Measurements from ENCODE around the gene C1orf174.
A peak's percentile ranks its signal among the peaks of the same experiment; 100 is the strongest.

C1orf174 gene

DNA sequence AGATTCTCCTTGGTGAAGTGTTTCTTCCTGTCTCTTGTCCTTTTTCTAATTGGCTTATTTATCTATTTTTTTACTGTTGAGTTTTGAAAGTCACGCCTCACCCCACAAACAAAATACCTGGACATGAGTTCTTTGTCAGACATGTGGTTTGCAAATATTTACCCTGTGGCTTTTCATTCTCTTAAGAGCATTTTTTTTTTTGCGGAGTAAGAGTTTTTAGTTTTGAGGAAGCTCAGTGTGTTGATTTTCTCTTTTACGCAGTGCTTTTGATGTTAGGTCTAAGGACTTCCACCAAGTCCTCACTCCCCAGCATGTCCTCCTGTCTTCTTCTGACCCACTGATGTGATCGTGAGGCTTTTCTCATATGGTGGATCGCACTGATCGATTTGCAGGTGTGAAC is 35.2 kb downstream of the C1orf174 start:
- DNase-seq = no peak

GRCh38 chr1:3863231-3863935 is 36.7 kb downstream of the C1orf174 start:
- no peak for DNase-seq

- no peak for DNase-seq
Measured at GRCh38 chr1:3858231-3858981, 41.7 kb downstream of the C1orf174 start.

DNA sequence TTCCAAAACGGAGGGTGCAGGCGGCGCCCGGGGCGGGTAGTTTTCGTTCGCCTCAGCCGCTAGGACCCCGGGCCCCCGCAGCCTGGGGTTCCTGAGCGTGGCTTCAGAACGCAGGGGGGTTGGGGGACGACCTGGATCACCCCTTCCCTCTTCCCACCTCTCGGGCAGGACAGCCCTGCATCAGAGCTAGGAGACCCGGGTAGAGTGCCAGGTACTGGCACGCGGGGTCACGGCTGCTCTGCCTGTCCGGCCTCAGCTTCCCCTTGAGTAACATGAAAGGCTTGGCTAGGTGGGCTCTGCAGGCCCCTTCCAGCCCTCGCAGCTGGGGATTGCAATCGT is 42.3 kb downstream of the C1orf174 start:
- no peak for DNase-seq

GRCh38 chr1:3856923-3857790 is 42.9 kb downstream of the C1orf174 start, which contains the start of the genes CEP104 and DFFB:
Gene CEP104 (minus strand): TSS chr1:3857211. CDS start chr1:3852407, 4,804 bp downstream.
Gene DFFB (plus strand): TSS chr1:3857476. CDS start chr1:3857604, 128 bp downstream.
- peak; percentile 99 for DNase-seq

GRCh38 chr1:3852711-3853485 is 47.2 kb downstream of the C1orf174 start:
- no peak for DNase-seq

GRCh38 chr1:3852091-3852490 is 48.0 kb downstream of the C1orf174 start:
- DNase-seq = no peak

GRCh38 chr1:3851292-3851691 is 48.8 kb downstream of the C1orf174 start:
- no peak for DNase-seq

DNA sequence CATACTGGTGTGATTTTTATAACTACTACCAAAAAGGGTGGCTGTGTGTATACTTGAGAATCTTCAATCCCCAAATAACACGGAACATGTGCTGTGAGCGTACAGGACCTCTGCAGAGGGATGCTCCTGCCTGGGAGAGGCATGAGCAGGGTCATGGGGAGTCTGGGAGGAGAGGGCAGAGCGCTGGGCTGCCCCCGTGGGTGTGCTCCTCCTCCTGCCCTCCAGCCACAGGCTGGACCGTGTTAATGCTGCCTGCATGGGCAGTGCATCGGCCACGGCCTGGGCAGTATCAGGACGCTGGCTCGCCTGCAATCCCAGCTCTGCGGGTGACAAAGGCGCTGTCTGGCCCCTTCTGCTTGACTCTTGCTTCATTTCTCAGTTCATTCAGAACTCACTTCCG is 49.2 kb downstream of the C1orf174 start:
- no peak for DNase-seq

GRCh38 chr1:3847081-3847480 is 53.0 kb downstream of the C1orf174 start:
- DNase-seq = no peak

GRCh38 chr1:3846541-3846940 is 53.5 kb downstream of the C1orf174 start:
- no peak for DNase-seq

- no peak for DNase-seq
Measured at GRCh38 chr1:3842912-3843311, 57.2 kb downstream of the C1orf174 start.

DNA sequence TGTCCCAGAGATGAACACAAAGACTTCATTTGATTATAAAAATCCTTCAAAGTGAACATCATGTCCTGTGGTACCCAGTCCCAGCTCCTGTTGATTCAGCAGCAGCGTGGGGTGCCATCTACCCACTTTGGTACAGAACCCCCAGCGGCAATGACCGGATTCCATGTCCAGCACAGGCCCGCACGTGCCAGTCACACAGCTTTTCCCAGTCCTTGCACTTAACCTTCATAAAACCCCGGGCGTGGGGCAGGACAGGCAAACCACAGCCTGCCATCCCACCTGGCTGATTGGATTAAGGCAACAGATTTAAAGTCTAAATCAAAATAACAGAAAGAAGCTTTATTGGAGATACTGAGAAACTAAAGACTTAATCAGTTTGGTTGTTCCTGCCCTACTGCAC is 58.6 kb downstream of the C1orf174 start:
- no peak for DNase-seq
